NCI-H1105 (cell line): Measurements from ENCODE around the gene SMYD2.
A peak's percentile ranks its signal among the peaks of the same experiment; 100 is the strongest.

Experiments
- DNase-seq: peaks from one replicate; lab custom pipeline; 2025; lab: John Stamatoyannopoulos, UW

SMYD2 gene

GRCh38 chr1:214329470-214330220 lies 48.7 kb downstream of the SMYD2 start:
- DNase-seq: no peak

DNA sequence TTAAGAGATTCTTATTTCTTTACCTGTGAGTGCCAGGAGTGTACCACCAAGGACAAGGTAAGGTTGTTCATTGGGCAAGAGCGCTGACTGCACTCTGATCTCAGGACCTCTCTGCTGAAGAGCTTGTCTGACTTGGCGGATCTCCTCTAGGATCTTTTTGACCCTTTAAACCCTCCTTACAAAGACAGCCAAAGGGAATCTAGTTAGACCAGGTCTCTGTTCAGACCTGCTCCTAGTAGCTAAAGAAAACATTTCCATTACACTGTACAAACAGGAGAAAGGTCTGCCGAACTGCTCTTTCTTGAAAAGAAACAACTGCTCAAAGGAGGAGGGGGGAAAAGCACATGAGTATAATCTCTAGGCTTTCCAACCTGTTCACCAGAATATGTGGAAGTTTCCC lies 49.3 kb downstream of the SMYD2 start:
- DNase-seq: no peak

DNA sequence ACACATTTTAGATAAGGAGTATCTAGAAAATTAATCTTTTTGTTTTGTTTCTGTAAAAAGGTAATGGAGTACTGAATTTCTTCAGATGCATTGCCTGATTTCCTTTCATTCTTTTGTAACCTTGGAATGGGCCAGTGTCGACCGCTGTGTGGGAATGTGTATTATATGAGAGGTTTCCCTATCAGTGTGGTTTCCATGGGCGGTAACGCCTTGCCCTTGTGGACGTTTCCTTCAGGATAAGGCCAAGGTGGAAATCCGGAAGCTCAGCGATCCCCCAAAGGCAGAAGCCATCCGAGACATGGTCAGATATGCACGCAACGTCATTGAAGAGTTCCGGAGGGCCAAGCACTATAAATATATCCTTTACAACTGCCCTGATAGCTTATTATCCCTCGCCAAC lies 49.8 kb downstream of the SMYD2 start:
- no peak for DNase-seq

DNA sequence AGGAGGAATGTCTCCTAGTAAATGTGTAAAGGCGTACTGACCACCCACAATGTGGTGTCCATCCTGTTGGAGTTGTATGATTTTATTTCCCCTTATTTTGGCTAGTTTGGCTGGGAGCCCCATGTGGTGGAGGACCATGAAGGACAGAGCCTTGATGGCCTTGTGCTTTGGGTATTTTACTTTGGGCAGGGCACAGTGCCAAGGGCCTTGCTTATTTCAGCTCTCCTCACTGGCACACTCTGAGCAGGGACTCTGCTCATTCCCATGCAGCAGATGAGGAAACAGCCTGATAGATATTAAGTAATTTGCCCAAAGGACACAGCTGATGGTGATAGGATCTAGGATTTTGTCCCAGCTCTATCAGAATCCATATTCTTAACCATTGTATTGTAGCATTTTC lies 50.2 kb downstream of the SMYD2 start:
- DNase-seq: no peak

- DNase-seq: no peak
These were observed 51.0 kb downstream of the SMYD2 start for GRCh38 chr1:214331827-214332423.

DNA sequence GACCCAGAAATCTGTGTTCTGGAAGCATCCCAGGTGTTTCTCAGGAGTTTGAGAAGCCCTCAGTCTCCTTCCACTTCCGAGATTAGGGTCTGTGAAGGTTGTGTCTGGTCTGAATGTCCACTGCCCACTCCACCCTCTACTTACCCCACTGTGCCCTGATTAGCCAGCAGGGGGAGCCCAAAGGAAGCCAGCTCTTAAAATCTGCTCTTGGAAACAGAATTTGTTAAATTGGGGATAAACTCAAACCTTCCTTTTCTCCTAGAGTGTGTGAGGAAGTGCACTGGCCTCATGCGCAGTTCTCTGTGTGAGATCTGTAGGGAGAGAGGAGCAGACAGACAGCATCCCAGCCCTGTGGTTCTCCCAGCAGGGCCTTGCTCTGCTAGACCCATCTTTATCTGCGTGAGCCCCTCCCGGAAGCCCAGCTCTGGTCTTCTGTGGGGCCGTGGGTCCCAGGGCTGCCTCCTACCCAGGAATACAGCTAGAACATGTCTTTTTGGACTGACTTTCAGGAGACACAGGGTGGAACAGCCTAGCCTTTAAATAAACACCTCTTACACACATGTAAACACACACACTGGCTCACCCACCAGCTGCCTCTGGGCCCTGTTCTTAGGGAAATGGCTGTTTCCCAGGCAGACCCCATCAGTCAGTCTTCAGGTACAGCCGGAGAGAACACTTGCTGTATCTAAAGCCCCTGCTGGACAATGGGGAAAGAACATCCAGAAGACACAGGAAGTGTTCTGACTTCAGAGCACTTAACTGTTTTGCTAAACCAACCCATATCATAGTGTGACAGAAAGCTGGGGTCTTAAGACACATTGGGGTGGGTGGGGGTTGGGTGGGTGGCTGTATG lies 52.2 kb downstream of the SMYD2 start:
- DNase-seq: peak; percentile 16

DNA sequence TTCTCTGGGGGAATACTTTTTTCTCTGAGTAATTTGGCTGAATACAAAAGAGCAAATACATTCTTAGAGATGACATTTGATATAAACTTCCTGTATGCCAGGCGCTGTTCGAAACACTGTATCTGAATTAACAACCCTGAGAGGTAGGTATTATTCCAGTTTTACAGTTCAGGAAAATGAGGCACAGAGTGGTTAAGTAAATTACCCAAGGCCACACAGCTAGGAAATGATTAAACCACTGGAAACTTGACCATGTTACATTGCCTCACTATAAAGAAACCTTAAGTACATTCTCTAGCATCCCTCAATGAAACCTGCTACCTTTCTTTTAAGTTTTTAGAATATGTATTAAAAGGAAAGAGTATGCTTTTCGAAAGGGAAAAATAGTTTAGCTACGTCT lies 54.6 kb downstream of the SMYD2 start:
- DNase-seq: no peak

DNA sequence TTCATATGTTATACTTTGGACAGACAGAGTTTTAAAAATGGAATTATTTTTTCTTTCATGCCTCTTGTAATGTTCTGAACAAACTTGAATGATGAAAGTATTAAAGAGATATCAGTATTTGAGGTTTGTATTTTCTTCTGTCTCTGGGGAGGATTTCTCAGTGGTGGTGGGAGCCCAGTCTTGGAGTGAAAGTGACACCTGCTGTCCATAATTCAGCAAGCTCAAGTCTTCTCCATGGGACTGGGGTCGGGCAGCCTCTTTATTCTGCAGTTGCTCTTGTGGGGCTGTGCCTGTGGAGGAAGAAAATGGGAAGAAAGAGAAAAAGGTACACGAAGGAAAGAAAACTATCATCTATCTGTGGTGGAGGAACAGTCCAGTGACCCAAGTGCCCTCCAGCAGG lies 56.1 kb downstream of the SMYD2 start:
- no peak for DNase-seq

DNA sequence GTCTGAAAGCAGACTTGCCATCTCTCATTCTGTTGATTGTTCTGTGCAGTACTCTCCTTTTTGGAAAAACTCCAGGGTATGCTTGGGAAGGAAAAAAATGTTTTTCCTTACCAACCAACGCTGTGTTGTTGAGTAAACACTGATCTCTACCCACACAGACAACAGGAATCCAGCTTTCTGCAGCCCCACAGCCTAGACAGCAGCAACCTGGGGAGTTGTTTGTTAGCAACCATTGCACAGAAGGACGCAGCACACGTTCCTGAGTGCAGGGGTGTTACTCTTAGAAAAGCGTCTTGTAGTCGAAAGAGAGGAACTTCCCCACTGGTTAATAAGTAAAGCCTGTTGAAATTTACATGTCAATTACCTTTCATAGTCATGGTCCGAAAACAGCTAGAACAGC lies 56.6 kb downstream of the SMYD2 start:
- DNase-seq: no peak

- DNase-seq: no peak
These were observed 57.3 kb downstream of the SMYD2 start for GRCh38 chr1:214338212-214338611.

DNA sequence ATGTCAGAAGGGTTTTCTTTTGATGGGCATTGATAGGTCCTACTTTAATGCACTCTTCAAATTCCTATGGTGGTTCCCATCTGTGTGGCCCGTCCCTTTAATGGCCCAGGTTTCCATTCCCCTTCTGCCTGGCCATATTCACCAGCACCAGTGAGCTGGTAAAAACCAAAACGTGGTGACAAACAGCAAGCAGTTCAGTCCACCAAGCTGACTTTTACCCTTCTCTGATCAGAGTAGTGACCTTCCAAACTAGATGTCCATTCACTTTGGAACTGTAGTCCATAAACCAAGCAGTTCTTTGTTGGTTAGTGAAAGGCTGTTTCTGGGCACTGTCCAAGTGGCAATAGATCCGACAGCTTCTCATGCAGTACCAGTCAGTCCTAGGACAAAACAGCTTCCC lies 60.5 kb downstream of the SMYD2 start:
- DNase-seq: no peak

DNA sequence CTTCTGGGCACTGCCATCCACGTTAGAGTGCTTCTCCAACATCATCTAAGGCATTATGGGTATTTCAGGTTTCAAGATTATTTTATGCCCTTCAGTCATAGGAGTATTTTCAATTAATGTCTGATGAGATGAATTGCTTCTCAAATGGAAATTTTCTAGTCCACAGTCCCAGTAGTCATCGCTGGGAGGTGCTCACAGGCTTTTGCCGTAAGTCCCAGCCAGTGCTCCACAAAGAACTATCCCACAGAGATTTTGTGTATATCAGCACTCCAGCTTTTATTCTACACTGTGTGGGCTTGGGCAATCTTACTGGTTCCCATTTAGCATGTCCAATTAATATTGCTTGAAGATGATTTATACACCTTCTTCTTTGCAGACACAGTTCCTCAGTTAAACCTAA lies 61.0 kb downstream of the SMYD2 start:
- no peak for DNase-seq

- DNase-seq: no peak
These were observed 61.6 kb downstream of the SMYD2 start for GRCh38 chr1:214342525-214342924.

DNA sequence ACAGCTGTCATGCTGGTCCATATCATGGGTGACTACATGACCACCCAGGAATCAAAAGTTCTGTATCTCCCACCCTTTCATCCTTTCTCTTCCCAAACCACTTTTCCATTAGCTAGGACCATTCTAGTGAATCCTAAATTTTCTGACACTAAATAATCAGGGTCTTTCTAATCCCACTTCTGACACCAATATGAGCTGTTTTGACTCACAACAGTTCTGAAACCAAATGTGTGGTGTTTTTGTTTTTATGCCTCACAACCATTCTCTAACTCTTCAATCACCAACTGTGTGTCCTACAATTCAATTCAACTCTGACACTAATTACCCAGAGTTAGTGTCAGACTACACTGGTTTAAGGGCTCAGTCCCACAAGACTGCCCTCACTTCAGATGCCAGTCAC lies 63.9 kb downstream of the SMYD2 start:
- DNase-seq: no peak

- no peak for DNase-seq
These were observed 68.0 kb downstream of the SMYD2 start for GRCh38 chr1:214349008-214349407.

DNA sequence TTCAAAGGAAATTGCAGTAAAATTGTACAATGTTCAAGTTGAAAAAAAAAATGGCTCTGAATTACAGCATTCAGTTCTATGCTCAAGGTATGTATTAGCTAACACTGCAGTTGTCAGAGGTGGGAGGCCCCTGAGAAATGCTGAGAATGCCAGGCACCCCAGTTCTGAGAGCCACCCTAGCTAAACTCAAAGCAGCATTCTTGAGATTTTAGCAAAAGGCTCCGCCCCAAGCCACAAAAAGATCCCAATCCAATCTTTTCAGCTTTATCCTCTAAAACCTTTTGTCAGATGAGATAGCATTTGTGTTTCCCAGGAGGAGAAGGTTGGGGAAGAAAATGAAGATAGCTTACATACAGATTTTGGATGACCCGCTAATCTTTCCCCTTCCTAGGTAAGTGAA lies 68.8 kb downstream of the SMYD2 start:
- DNase-seq: no peak

DNA sequence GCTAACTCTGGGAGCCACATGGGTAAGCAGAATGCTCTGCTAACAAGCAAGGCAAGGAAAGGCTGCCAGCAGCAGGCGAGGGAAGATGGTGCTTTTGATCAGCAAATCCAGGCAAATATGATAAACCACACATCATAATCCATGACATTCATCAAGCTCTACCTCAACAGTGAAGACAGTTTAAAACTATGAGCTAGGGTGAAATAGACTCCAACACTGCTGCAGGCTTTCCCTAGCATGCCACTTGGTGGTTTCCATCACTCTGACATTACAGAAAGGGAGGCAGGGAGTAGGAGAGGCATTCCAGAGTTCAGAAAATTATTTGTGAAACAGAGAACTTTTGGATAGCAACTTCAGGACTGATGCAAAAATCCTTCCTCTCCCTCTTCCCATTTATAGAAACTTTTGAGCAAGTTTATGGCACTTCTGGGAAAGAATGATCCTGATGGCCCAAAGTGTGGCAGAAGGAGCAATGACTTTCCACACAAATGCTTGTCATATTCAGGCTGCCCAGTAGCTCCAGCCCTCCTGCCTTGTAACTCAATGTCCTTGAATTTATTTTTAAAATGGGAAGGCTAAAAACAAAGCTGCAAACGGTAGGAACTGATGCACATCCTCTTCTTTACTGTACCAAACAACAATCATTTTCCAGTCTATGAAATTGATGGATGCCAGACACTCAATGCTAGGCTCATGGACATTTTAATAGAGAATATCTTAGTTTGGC lies 70.8 kb downstream of the SMYD2 start:
- DNase-seq: no peak

- DNase-seq: no peak
These were observed 71.9 kb downstream of the SMYD2 start for GRCh38 chr1:214352838-214353237.

DNA sequence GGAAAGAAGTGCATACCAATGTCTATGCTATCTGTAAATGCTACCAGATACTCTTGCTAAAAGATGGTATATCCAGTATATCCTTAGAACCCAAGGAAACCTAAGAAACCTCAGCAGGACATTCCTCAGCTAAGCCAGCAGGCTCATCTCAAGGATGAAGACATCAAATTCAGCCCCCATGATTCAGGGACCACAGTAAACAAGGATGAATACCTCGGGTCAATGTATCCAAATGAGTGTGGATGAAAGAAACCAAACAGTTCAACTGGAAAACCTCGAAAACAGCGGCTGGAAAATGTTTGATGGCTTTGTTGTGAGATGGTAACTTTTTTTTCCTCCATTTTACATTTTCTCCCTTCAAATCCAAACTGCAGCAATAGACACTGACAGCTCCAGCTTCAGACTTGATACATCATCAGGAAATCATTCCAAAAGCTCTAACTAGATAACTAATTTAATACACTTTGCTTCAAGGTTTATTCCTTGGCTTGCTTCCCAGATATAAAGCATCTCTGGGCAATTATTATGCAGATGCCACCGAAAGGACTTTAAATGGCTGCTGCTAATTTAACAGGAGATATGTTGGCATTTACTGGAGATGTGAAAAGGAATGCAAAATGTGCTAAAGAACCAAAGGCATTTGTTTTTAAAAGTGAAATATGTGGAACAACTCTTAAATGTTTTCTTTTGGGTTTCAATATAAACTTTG lies 73.6 kb downstream of the SMYD2 start:
- no peak for DNase-seq

GRCh38 chr1:214360116-214360515 lies 79.2 kb downstream of the SMYD2 start:
- no peak for DNase-seq

GRCh38 chr1:214360525-214361164 lies 79.7 kb downstream of the SMYD2 start:
- DNase-seq: no peak
